Liver (tissue), 9 donors: ENCODE measurements around the gene PAK2. TPM values are rescaled to one million over a fixed set of nuclear protein-coding genes. Genes with fewer than 3 reads are reported as not detected.

Source experiments
- DNase-seq: peaks from one replicate; pipeline ENCODE4 v3.0.0-alpha.2; 2017; ENCODE audit warnings: low spot score
- H3K27ac ChIP-seq, 2 donors: one replicate each; pipeline ENCODE4 v1.7.0; 2013; ENCODE audit warnings: inconsistent platforms in 2 of 2, low read length in 2 of 2, control low read depth in 1 of 2, low read depth in 1 of 2, mild to moderate bottlenecking in 1 of 2
- H3K27me3 ChIP-seq, 4 donors: one replicate each; pipeline versions ENCODE4 v1.6.1 to v1.7.0; 2013; ENCODE audit warnings: low read length in 3 of 4, inconsistent platforms in 1 of 4, mild to moderate bottlenecking in 1 of 4, moderate library complexity in 1 of 4; ENCODE audit not compliant: control insufficient read depth in 4 of 4, insufficient read depth in 4 of 4
- H3K36me3 ChIP-seq, 4 donors: one replicate each; pipeline versions ENCODE4 v1.6.1 to v1.7.0; 2013; ENCODE audit warnings: low read length in 3 of 4, mild to moderate bottlenecking in 3 of 4, low read depth in 1 of 4, moderate library complexity in 1 of 4; ENCODE audit not compliant: control insufficient read depth in 4 of 4, insufficient read depth in 3 of 4
- H3K4me1 ChIP-seq, 4 donors: one replicate each; pipeline versions ENCODE4 v1.6.1 to v1.7.0; 2013; ENCODE audit warnings: low read length in 3 of 4, mild to moderate bottlenecking in 3 of 4, moderate library complexity in 1 of 4; ENCODE audit not compliant: control insufficient read depth in 4 of 4, insufficient read depth in 4 of 4
- H3K4me3 ChIP-seq, 3 donors: one replicate each; pipeline versions ENCODE4 v1.6.1 to v1.7.0; 2013; ENCODE audit warnings: low read length in 3 of 3, control low read depth in 1 of 3, low read depth in 1 of 3, mild to moderate bottlenecking in 1 of 3
- H3K9ac ChIP-seq, 2 donors: one replicate each; pipeline ENCODE4 v1.7.0; 2013; ENCODE audit warnings: low read length in 2 of 2, mild to moderate bottlenecking in 2 of 2, moderate library complexity in 2 of 2, control low read depth in 1 of 2, low read depth in 1 of 2
- H3K9me3 ChIP-seq, 4 donors: one replicate each; pipeline versions ENCODE4 v1.6.1 to v1.7.0; 2013; ENCODE audit warnings: low read length in 3 of 4; ENCODE audit not compliant: control insufficient read depth in 4 of 4
- EGR1 ChIP-seq, 2 donors: IDR thresholded peaks; 2 replicates each; pipeline ENCODE4 v1.6.1; 2016 to 2018; ENCODE audit warnings: antibody characterized with exemption in 2 of 2, low read depth in 2 of 2
- FOXA1 ChIP-seq: IDR thresholded peaks from 2 replicates; pipeline ENCODE4 v1.6.1; 2016; ENCODE audit warnings: antibody characterized with exemption
- FOXA2 ChIP-seq: IDR thresholded peaks from 2 replicates; pipeline ENCODE4 v1.6.1; 2016; ENCODE audit warnings: antibody characterized with exemption
- GABPA ChIP-seq, 2 donors: IDR thresholded peaks in 1 of 2; conservative IDR thresholded peaks in 1 of 2; 2 replicates each; pipeline ENCODE4 v1.6.1; 2016; ENCODE audit warnings: antibody characterized with exemption in 2 of 2, mild to moderate bottlenecking in 1 of 2, moderate library complexity in 1 of 2
- HNF4A ChIP-seq, 2 donors: conservative IDR thresholded peaks; 2 replicates each; pipeline ENCODE4 v1.6.1; 2016; ENCODE audit warnings: antibody characterized with exemption in 2 of 2, mild to moderate bottlenecking in 2 of 2
- HNF4G ChIP-seq: IDR thresholded peaks from 2 replicates; pipeline ENCODE4 v1.6.1; 2016; ENCODE audit warnings: antibody characterized with exemption
- JUND ChIP-seq, 2 donors: IDR thresholded peaks; 2 replicates each; pipeline ENCODE4 v1.6.1; 2016; ENCODE audit warnings: antibody characterized with exemption in 2 of 2
- NR2F2 ChIP-seq: IDR thresholded peaks from 2 replicates; pipeline ENCODE4 v1.6.1; 2016; ENCODE audit warnings: antibody characterized with exemption
- RAD21 ChIP-seq, 2 donors: IDR thresholded peaks; 2 replicates each; pipeline ENCODE4 v1.6.1; 2016; ENCODE audit warnings: antibody characterized with exemption in 2 of 2, mild to moderate bottlenecking in 2 of 2
- RXRA ChIP-seq, 2 donors: IDR thresholded peaks; 2 replicates each; pipeline ENCODE4 v1.6.1; 2017 to 2018; ENCODE audit warnings: antibody characterized with exemption in 2 of 2, mild to moderate bottlenecking in 1 of 2
- SP1 ChIP-seq: IDR thresholded peaks from 2 replicates; pipeline ENCODE4 v1.6.1; 2018; ENCODE audit warnings: antibody characterized with exemption, mild to moderate bottlenecking
- TAF1 ChIP-seq: conservative IDR thresholded peaks from 2 replicates; pipeline ENCODE4 v1.6.1; 2016; ENCODE audit warnings: antibody characterized with exemption, mild to moderate bottlenecking
- YY1 ChIP-seq: IDR thresholded peaks from 2 replicates; pipeline ENCODE4 v1.6.1; 2016; ENCODE audit warnings: antibody characterized with exemption, mild to moderate bottlenecking
- WGBS: extraction: QIAGEN DNeasy Blood & Tissue Kit; methylation state at CpG from one replicate; pipeline ENCODE4 v1.1.7; 2013; 5-methylcytosine and 5-hydroxymethylcytosine counted together
- polyA plus RNA-seq, 2 donors: library from polyadenylated mRNA; stranded (reverse) in 1 of 2; unstranded in 1 of 2; fragments of 200-250 nt in 1 of 2; fragments of >200 nt in 1 of 2; fragmentation: Nextera tagmentation in 1 of 2; extraction: Ambion mirVana in 1 of 2; gene quantifications; one replicate each; pipeline versions ENCODE4 v1.2.1 to v1.2.3, GENCODE V29; 2013 to 2015
- total RNA-seq, 2 donors: library from RNA; depleted of rRNA; stranded (reverse); fragments of >200 nt; gene quantifications; one replicate each; pipeline ENCODE4 v1.2.3, GENCODE V29; 2014
- TF ChIP-seq, protein P1 (sequence below): IDR thresholded peaks from 2 replicates; pipeline ENCODE4 v1.6.1; 2016; ENCODE audit warnings: antibody characterized with exemption, mild to moderate bottlenecking
- TF ChIP-seq, protein P2 (sequence below): fragments of 150-350 bp; IDR thresholded peaks from 2 replicates; pipeline ENCODE4 v1.5.1; 2017; ENCODE audit warnings: improper control_type of control experiment, low read depth, low read length; ENCODE audit not compliant: missing input control
- TF ChIP-seq, protein P3 (sequence below): IDR thresholded peaks from 2 replicates; pipeline ENCODE4 v1.6.1; 2016; ENCODE audit warnings: antibody characterized with exemption
- TF ChIP-seq, protein P4 (sequence below): IDR thresholded peaks from 2 replicates; pipeline ENCODE4 v1.6.1; 2016; ENCODE audit warnings: antibody characterized with exemption
- donor health status: healthy.
- donor health status: healthy.
- donor health status: healthy.
- donor health status: healthy.
- donor health status: healthy.

The PAK2 gene
- total and polyA plus RNA-seq, 4 donors = 16.0 to 44.3 (median 24.9) TPM

DNA sequence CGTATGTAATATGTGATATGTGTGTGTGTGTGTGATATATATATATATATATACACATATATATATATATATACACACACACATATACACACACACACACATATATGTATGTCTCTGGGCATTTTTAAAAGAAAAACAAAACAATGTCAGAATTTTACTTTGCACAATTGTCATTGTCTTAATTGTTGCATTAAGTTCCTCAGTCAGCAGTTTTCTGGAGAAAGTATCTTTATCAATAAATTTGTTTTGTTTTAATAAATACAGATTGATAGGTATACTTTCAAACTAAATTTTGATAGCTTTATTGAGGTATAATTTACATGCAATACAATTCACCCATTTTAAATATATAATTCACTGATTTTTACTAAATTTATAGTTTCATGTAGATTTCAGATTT, 65.1 kb downstream of the PAK2 start:
- no peak for DNase-seq
- Histone ChIP-seq H3K9ac (no peak overlapping the region), H3K9me3 (no peaks in the 10 kb centered on the region), H3K27me3 (no peaks in the 10 kb centered on the region), H3K36me3 (peaks cover 9 to 39% (median 34%) of the 10 kb centered on the region in 4 donors), H3K4me3 (no peak overlapping the region), H3K4me1 (no peaks in the 10 kb centered on the region), H3K27ac (no peak overlapping the region)
- WGBS = 51% methylated on average over 1 of the region's 1 CpG
- no peak for TF ChIP-seq GABPA (IDR thresholded peaks at IDR 0.05 in 1 of 2, conservative IDR thresholded peaks at IDR 0.05 in 1 of 2)
- no peak for TF ChIP-seq HNF4A (conservative IDR thresholded peaks at IDR 0.05)
- no peak for TF ChIP-seq NR2F2
- TF ChIP-seq SP1 = no peak
- no peak for TF ChIP-seq FOXA2
- TF ChIP-seq, protein P1, sequence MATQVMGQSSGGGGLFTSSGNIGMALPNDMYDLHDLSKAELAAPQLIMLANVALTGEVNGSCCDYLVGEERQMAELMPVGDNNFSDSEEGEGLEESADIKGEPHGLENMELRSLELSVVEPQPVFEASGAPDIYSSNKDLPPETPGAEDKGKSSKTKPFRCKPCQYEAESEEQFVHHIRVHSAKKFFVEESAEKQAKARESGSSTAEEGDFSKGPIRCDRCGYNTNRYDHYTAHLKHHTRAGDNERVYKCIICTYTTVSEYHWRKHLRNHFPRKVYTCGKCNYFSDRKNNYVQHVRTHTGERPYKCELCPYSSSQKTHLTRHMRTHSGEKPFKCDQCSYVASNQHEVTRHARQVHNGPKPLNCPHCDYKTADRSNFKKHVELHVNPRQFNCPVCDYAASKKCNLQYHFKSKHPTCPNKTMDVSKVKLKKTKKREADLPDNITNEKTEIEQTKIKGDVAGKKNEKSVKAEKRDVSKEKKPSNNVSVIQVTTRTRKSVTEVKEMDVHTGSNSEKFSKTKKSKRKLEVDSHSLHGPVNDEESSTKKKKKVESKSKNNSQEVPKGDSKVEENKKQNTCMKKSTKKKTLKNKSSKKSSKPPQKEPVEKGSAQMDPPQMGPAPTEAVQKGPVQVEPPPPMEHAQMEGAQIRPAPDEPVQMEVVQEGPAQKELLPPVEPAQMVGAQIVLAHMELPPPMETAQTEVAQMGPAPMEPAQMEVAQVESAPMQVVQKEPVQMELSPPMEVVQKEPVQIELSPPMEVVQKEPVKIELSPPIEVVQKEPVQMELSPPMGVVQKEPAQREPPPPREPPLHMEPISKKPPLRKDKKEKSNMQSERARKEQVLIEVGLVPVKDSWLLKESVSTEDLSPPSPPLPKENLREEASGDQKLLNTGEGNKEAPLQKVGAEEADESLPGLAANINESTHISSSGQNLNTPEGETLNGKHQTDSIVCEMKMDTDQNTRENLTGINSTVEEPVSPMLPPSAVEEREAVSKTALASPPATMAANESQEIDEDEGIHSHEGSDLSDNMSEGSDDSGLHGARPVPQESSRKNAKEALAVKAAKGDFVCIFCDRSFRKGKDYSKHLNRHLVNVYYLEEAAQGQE = no peak
- TF ChIP-seq, protein P2, sequence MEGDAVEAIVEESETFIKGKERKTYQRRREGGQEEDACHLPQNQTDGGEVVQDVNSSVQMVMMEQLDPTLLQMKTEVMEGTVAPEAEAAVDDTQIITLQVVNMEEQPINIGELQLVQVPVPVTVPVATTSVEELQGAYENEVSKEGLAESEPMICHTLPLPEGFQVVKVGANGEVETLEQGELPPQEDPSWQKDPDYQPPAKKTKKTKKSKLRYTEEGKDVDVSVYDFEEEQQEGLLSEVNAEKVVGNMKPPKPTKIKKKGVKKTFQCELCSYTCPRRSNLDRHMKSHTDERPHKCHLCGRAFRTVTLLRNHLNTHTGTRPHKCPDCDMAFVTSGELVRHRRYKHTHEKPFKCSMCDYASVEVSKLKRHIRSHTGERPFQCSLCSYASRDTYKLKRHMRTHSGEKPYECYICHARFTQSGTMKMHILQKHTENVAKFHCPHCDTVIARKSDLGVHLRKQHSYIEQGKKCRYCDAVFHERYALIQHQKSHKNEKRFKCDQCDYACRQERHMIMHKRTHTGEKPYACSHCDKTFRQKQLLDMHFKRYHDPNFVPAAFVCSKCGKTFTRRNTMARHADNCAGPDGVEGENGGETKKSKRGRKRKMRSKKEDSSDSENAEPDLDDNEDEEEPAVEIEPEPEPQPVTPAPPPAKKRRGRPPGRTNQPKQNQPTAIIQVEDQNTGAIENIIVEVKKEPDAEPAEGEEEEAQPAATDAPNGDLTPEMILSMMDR = no peak
- TF ChIP-seq TAF1 = no peak
- TF ChIP-seq, protein P3, sequence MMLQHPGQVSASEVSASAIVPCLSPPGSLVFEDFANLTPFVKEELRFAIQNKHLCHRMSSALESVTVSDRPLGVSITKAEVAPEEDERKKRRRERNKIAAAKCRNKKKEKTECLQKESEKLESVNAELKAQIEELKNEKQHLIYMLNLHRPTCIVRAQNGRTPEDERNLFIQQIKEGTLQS = no peak
- no peak for TF ChIP-seq HNF4G
- no peak for TF ChIP-seq YY1
- TF ChIP-seq, protein P4, sequence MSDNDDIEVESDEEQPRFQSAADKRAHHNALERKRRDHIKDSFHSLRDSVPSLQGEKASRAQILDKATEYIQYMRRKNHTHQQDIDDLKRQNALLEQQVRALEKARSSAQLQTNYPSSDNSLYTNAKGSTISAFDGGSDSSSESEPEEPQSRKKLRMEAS = no peak
- TF ChIP-seq RAD21 (IDR thresholded peaks at IDR 0.05) = no peak
- no peak for TF ChIP-seq JUND (IDR thresholded peaks at IDR 0.05)
- TF ChIP-seq FOXA1 = no peak
- no peak for TF ChIP-seq EGR1 (IDR thresholded peaks at IDR 0.05; ENCODE audit: low read depth in 2 of 2)

DNA sequence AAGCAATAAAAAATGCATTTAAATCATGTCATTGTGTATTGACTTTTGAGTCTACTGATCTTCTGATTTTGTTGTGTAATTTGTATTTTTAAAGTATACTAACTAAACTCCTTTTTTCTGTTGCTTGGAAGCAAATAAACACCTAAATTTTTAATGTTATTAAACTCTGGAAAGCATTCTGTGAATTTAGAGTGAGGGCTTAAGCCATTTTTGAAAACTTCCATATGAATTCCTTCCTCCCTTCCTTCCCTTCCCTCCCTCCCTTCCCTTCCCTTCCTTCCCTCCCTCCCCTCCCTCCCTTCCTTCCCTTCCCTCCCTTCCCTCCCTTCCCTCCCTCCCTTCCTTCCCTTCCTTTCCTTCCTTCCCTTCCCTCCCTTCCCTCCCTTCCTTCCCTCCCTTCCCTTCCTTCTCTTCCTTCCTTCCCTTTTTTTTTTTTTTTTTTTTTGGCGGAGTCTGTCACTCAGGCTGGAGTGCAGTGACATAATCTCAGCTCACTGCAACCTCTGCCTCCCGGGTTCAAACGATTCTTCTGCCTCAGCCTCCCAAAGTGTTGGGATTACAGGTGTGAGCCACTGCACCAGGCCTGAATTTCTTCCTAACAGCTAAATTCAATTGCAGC, 71.4 kb downstream of the PAK2 start:
- H3K9me3 ChIP-seq = no peaks in the 10 kb centered on the region
- 96% methylated on average over 3 of the region's 3 CpGs for WGBS
- no peaks in the 10 kb centered on the region for H3K27me3 ChIP-seq
- H3K9ac ChIP-seq = no peak overlapping the region
- no peak overlapping the region for H3K4me3 ChIP-seq
- H3K27ac ChIP-seq = no peak overlapping the region
- H3K36me3 ChIP-seq = peaks cover 10 to 52% (median 41%) of the 10 kb centered on the region in 4 donors
- H3K4me1 ChIP-seq = no peaks in the 10 kb centered on the region
- DNase-seq = no peak
- TF ChIP-seq NR2F2 (no peak), HNF4G (no peak), FOXA1 (no peak), YY1 (no peak), RAD21 (IDR thresholded peaks at IDR 0.05) (no peak), SP1 (no peak), EGR1 (IDR thresholded peaks at IDR 0.05; ENCODE audit: low read depth in 2 of 2) (no peak), HNF4A (conservative IDR thresholded peaks at IDR 0.05) (no peak), JUND (IDR thresholded peaks at IDR 0.05) (no peak), RXRA (IDR thresholded peaks at IDR 0.05) (no peak), FOXA2 (no peak), TAF1 (no peak)
- TF ChIP-seq, protein P3 = no peak
- TF ChIP-seq, protein P2 = no peak
- TF ChIP-seq, protein P1 = no peak
